Endothelial cell of hepatic sinusoid (primary cell): ENCODE measurements around the gene KASH5.

Experiments
- in situ Hi-C: cut with HindIII; loops from 2 replicates; pipeline ENCODE4 v1.10.0; 2017; ENCODE audit warnings: low sequenced_read_pairs

Gene KASH5

DNA sequence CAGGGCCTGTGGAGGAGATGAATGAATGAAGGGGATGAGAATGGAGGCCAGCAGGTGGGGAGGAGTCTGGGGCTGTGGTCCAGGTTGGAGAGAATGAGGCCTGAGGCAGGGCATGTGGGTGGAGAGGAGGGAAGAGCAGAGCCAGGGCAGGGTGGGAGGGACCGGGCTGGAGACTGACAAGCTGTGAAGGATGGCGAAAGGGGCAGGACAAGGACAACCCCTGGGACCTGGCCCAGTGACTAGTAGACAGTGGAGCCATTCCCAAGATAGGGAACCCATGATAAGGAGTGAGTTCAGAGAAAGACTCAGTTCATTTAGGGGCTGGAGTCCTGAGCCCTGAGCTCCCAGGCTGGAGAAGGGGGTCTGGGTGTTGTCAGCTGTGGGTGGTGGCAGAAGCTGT lies 32.2 kb downstream of the KASH5 start:
- in situ Hi-C loops, result no loop called here

DNA sequence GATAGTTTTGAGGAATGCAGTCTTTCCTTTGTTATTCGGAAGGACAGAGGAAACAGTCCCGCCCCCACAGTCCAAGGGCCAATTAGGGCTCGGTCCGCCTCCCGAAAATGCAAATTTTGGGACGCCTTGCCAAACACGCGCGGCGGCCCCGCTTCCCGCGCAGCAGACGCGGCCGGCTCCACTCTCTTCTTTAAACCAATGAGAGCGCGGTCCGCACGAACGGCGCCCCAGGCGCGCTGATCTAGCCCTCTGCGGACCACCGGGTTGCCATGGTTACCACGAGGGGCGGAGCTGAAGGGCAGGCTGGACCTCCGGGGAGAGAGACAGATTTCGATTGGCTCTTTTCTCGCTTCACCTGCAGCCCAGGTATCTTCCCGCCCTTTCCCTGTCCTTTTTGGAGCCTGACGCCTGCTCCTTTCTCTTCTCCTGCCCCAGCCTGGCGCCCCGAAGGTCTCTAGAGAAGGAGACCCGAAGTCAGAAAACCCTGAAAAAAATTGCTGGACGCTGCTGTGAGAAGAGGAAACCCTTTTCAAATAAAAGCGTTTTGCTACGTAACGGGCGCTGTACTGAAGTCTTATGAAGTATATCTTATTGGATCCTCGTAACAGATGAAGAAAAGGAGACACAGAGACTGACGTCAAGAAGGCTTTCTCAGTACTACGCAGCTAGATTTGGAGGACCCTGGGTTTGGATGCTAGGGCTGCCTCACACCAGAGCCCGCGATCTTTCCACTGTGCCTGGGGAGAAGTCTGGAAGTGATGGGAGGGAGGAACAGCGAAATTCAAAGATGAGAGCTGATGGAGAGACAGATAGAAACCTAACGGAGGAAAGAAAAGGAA lies 33.2 kb downstream of the KASH5 start:
- in situ Hi-C loops, result no loop called here

DNA sequence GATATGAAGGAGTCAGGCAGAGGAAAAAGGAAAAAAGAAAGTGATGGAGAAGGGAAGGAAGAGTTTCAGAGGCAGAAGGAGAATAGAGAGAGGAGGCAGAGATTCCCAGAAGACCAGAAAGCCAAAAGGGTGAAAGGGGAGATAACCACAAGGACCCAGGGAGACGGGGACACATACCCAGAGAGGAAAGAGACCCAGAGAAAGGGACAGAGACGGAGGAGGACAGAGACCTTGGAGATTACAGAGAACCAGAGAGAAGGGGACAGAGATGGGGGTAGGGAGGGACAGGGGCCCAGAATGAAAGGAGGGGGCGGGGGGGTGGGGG lies 33.8 kb downstream of the KASH5 start:
- in situ Hi-C loops, result no loop called here

DNA sequence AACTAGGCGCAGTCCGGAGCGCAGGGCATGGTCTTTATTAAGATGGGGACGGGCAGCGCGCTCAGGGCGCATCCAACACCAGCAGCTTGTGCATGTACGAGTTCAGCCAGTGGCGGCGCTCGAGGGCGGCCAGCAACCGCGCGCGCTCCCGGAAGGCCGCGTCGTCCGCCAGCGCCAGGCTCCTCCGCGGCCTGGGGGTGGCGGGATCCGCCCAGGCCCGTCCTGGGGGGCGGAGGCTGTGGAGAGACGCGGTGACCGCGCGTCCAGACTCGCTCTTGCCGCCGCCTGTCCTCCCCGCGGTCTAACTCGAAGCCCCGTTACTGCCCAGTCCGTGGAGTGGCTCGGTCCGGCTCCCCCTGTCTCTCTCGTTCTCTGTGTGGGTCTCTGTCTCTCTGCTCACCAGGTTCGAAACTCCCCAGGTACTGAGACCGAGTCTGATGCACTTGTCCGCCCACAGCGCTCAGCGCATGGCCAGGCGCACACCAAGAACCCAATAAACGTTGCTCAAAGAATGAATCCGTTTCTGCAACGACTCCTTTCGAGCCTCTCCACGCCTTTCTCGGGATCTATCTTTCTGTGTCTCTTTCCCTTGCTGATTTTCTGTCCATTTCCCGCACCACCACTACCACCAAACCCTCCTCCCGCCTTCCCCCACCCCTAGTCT lies 34.5 kb downstream of the KASH5 start:
- in situ Hi-C loops, result no loop called here

DNA sequence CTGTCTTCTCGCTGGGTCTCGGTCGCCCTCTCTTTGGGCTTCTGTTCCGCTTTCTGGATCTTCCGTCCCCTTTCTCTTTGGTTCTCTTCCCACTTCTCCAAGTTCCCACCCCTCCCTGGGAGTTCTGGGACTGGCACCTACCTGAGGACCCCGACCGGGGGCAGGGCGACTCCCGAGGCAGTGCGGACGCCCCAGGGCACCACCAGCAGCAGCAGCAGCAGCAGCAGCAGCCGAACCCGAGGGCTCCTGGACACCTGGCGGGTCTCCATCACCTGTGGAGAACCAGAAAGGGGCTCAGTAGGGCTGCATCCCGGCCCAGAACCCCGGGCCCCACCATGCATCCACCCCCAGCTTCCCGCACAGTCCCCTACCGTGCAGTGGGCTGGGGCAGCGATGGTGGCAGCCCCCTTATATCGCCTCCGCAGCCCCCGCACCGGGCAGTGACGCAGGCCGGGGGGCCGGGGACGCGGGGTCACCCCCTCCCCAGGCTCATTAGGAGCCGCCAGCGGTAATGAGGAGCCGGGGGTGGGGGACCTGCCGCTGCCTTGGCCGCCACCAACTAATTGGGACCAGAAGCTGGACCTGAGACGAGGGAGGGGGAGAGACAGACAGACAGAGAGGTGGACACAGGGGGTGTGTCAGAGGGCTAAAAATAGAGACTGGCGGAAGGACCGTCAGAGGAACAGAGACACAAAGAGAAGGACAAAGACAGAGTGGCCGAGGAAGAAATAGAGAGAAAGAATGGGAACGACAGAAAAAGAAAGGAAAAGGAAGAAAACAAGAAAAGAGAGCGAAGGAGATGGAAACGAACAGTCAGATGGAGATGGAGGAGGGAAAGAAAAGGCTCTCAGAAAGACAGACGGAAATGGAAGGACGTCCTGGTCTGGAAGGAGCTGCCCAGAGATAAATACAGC lies 35.3 kb downstream of the KASH5 start, which contains the start of gene PTH2:
TSS of gene PTH2 (minus strand) at position 371 of the 914 bp plus-strand sequence. CDS start at position 269, 102 bp downstream.
- in situ Hi-C loops, result no loop called here

DNA sequence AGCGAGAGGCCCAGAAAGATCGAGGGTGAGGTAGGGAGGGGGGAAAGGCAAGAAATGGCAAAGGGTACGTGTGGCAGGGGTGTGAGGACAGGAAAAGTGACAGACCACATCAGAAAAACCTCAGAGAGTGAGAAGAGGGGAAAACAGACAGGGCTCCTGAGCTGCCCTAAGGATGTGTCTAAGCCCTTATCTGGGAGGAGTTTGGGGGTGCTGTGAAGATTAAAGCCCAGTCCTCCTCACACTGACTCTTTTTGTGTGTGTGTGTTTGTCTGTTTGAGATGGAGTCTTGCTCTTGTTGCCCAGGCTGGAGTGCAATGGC lies 35.9 kb downstream of the KASH5 start:
- in situ Hi-C loops, result no loop called here

DNA sequence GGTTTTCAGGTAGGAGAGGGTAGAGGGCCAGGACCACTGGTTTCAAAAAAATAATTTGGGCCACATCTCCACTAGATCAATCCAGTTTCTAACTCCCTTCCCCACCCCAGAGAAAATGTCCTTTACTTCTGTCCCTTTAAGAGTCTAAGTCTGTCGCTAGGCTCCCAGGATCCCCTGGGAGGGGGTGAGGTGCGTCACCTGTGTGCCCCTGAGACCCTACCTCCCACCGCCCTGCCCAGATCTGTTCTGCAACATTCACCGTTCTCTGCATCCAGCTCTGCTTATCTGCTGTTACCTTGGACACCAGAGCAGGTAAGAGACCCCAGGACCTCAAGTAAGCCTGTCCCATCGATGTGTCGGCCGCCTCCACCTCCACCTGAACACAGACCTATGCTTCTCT lies 37.1 kb downstream of the KASH5 start, which contains the start of gene GFY:
TSS of gene GFY (plus strand) at position 211 of the 400 bp plus-strand sequence. CDS start 1,043 bp downstream, outside the sequence.
- in situ Hi-C loops, result loop anchor here (5.0 kb wide), 1 partner anchor 33 kb away; no protein-coding TSS in a partner anchor

DNA sequence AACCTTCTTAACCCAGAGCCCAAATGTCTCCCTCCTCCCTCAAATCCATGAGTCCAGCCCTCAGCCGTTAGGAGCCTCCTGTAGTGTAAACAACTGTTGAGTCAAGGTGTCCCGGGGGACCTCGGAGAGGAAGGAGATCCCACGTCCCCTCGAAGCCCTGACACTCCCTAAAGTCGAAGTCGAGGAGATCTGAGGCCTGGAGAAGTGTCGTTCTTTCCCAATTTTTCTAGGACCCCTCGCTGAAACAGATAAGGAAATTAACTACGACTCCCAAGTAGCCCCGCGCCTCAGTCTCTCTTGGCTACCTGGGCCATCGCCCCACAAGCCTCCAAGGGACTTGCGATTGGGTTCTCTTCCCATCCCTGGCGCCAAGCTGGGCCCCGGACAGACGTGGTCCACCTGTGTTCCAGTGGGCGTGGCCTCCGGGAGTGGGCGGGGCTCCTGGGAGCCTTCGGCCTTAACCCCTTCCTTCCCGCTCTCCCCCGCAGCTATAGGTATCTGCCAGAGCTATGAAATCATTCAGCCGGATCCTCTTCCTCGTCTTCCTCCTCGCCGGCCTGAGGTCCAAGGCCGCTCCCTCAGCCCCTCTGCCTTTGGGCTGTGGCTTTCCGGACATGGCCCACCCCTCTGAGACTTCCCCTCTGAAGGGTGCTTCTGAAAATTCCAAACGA lies 38.0 kb downstream of the KASH5 start:
- in situ Hi-C loops, result loop anchor here (5.0 kb wide), 1 partner anchor 34 kb away; no protein-coding TSS in a partner anchor

DNA sequence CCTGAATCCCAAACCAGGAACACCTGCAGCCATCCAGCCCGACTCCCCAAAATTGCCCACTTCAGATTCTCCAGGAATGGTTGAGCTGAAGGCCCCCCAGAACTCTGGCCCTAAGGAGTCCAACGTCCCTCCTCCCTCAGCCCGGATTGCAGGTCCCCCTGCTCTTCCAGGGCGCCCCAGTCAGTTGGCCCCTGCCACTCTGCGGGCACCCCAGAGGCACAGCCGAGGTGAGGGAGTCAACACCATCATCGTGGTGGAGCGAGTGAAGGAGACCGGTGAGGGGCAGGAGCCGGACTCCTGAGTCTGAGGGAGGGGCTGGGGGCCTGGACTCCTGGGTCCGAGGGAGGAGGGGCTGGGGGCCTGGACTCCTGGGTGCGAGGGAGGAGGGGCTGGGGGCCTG lies 39.3 kb downstream of the KASH5 start:
- in situ Hi-C loops, result loop anchor here (5.0 kb wide), 1 partner anchor 35 kb away; no protein-coding TSS in a partner anchor

DNA sequence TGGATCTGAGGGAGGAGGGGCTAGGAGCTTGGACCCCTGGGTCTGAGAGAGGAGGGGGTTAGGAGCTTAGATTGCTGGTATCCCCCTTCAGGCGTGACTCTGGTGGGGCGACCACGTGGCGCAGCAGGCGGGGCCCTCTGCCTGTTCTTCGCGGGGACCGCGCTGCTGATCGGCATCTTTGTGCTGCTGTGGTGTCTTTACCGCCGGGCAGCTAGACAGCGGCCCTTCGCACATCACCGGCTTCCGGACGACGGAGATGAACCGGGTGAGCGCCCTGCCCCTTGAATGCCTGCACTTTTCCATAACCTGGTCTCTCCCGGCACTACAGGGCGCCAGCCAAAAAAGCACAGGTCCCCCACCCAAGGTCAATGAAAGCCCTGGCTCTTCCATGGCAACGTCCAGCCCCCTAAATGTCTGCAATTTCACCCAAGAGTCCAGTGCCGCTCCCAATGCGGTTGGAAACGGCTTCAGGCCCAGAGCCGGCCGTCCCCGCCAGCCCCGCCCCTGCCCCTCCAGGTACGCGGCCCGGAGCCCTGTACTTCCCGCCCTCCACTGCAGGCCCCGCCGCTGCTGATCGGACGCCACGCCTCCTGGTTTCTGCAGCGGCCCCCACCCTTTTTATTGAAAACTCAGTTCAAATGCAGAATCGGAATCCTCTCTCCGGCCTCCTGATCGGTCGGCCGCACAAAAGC lies 40.0 kb downstream of the KASH5 start:
- in situ Hi-C loops, result loop anchor here (5.0 kb wide), 1 partner anchor 36 kb away; no protein-coding TSS in a partner anchor

DNA sequence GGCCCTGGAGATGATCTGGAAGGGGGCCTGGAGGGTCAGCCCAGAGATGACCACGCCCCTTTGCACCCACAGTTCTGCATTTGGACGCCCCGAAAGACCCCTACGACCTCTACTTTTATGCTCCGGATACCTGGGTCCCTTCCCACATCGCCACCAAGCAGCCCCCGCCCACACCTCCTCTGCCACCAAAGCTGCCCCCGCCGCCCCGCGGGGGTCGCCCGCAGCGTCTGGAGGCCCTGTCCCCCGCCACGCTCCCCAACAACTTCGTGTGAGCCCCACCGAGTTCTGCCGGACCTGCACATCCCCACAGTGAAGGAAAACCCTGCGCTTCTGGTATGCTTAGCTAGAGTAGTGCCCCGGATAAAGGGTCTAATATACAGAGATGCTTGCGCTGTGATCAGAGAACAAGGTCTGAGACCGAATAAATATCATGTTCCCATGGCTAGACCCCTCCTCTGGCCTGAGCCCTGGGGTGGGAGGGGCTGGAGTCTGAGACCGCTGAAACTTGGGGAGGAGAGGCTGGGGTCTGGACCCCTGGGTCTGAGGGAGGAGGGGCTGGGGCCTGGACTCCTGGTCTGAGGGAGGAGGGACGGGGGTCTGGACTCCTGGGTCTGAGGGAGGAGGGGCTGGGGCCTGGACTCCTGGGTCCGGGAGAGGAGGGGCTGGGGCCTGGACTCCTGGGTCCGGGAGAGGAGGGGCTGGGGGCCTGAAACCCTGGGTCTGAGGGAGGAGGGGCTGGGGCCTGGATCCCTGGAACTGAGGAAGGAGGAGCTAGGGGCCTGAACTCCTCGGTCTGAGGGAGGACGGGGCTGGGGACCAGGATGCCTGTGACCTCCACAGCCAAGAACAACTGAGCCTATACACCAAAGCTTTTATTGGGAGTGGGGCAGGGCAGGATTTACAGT lies 40.8 kb downstream of the KASH5 start:
- in situ Hi-C loops, result loop anchor here (5.0 kb wide), 1 partner anchor 36 kb away; no protein-coding TSS in a partner anchor

DNA sequence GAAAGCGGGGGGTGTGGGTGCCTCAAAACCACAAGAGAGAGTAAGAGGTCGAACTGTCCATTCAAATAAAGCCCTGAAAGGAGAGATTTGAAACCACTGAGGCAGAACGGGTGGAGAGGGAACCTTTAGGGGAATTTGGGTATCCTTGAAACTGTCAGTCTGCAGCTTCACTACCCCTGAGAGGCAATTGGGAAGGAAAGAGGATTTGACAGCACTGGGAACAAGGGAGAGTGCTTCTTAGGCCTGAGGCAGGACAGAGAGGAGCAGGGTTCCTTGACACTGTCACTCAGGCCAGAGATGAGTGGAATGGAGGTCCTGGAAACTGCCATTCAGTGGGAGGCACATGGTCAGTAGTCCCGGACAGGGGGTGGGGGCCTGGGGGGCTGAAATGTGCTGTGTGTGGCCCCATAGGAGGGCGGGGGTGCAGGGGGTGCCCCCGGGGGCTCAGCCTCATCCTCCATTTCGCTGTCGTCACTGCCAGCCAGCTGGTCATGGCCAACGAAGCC lies 42.2 kb downstream of the KASH5 start:
- in situ Hi-C loops, result no loop called here

DNA sequence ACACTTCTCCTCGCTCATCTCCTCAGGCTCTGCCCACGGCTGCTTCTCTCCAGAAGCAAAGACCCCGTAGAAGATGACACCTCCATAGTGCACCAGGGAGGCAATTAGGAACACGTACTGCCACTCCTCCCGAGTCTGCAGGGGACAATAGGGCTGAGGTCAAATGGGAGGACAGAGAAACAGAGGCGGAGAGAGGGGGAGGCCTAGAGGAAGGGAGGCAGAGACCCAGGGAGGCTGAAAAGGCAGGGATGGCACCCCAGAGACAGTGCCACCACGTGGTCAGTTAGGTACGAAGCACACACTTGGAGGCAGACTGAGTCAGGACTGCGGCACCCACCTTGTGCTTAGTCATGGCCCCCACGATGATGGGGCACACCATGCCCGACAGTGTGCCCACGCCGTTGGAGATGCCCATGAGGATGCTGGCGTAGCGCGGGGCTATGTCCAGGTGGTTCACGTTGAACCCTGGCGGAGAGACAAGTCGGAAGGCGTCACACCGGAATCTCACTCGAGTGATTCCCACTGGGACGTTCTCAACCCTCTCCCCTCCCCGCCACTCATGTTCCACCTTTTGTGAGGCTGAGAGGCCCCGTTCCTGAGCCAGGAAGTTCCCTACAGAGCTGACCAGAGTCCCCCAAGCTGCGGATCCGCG lies 42.8 kb downstream of the KASH5 start:
- in situ Hi-C loops, result no loop called here

DNA sequence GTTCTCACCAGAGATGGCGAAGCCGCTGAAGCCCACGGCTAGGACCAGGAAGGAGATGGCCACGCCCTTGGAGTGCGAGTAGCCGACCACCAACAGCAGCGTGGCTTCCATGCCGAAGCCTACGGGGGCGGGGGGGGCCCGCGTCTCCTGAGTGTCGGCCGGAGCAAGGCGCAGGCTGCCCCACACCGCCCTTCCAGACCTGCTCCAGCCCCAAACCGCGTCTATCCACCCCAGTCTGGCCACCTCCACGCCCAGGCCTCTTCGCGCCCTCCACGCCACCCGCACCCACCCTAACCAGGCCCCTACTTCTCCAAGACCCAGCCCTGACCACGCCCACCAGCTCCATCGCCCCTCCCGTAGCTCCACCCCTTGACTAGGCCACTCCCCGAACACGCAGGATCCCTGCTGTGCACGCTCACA lies 43.3 kb downstream of the KASH5 start:
- in situ Hi-C loops, result no loop called here

DNA sequence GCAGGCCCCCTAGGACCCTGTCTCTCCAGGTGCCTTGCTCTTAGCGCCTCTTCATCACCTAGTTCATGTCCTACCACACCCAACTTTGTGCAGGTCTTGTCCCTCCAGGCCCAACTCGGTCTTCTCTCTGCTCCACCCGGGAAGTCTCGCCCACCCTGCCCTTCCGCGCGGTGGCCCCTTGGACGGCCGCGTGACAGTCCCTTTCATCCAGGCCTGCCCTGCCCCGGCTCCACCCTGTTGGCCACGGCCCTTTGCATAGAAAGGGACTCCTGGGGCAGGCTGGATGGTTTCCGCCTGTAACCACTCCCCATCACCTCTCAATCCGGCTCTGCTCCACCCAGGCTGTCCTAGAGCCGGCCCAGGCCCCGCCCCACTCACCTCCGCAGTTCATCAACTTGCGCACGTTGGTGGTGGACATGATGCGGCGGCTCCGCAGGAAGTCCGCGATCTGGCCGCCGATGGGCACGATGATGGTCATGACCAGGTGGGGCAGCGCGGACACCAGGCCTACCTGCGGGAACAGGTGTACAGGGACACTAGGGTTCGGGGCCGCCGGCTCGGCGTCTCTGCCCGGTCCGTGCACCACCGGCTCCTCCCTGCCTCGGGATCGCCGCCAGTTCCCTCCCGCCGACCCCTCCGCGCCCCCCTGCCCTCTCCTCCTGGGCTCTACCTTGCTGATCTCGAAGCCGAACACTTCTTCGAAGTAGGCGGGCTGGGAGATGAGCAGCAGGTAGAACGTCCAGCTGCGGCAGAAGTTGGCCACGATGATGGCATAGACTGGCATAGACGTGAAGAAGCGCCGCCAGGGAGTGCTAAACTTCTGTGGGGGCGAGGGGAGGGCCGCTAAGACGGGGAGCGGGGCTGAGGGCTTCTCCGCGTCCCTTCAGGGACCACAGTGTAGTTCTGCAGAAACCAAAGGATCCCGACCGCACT lies 44.4 kb downstream of the KASH5 start:
- in situ Hi-C loops, result no loop called here

DNA sequence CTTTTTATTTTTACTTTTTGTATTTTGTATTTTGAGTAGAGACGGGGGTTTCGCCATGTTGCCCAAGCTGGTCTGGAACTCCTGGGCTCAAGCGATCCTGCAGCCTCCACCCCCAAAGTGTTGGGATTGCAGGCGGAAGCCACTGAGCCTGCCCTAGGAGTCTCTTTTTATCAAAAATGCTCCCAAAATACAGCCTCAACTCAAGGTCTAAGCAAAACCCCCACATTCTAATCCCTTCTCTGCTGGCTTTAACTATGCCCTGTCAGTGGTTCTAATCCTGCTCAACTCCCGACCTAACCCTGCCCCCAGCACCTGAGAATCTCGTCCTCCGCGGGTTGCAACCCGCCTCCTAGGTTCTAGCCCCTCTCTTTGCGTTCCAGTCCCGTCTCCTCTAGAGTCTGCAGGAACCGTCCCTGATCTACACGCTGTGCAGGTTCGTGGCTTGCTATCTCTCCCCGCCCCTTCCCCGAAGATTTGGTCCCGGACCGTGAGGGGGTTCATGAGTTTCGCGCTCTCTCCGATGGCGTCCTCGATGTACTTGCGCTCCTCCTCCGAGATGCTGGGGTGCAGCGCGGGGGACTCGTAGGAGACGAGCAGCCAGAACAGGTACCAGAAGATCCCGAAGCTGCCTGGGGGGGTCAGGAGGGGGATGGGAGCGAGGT lies 45.3 kb downstream of the KASH5 start:
- in situ Hi-C loops, result no loop called here
